ENCODE results near the gene RARG.

RARG gene

GRCh38 chr12:53223389-53224060 lies 8.5 kb downstream of the RARG start:
- no peak for DNase-seq (ENCODE audit: low read depth)

- no peak for DNase-seq (ENCODE audit: low read depth)
These were observed 9.2 kb downstream of the RARG start for GRCh38 chr12:53222806-53223261.

GRCh38 chr12:53222170-53222721 lies 9.8 kb downstream of the RARG start:
- no peak for DNase-seq (ENCODE audit: low read depth)

- peak; percentile 37 for DNase-seq (ENCODE audit: low read depth)
These were observed 10.6 kb downstream of the RARG start for GRCh38 chr12:53221203-53222080.

- DNase-seq (ENCODE audit: low read depth) = peak; percentile 74
These were observed 11.3 kb downstream of the RARG start for GRCh38 chr12:53220694-53221202.

- peak; percentile 63 for DNase-seq (ENCODE audit: low read depth)
These were observed 11.9 kb downstream of the RARG start for GRCh38 chr12:53219956-53220693.

GRCh38 chr12:53219292-53219955 lies 12.6 kb downstream of the RARG start:
- peak; percentile 64 for DNase-seq (ENCODE audit: low read depth)

GRCh38 chr12:53218551-53219291 lies 13.3 kb downstream of the RARG start:
- DNase-seq (ENCODE audit: low read depth) = no peak

GRCh38 chr12:53217931-53218307 lies 14.1 kb downstream of the RARG start:
- no peak for DNase-seq (ENCODE audit: low read depth)

GRCh38 chr12:53217051-53217930 lies 14.7 kb downstream of the RARG start:
- no peak for DNase-seq (ENCODE audit: low read depth)

GRCh38 chr12:53215497-53215896 lies 16.5 kb downstream of the RARG start:
- DNase-seq (ENCODE audit: low read depth) = no peak

GRCh38 chr12:53214687-53215455 lies 17.1 kb downstream of the RARG start:
- no peak for DNase-seq (ENCODE audit: low read depth)

- no peak for DNase-seq (ENCODE audit: low read depth)
These were observed 17.8 kb downstream of the RARG start for GRCh38 chr12:53214221-53214620.

GRCh38 chr12:53213348-53213747 lies 18.7 kb downstream of the RARG start:
- peak; percentile 74 for DNase-seq (ENCODE audit: low read depth)

GRCh38 chr12:53212931-53213330 lies 19.1 kb downstream of the RARG start:
- DNase-seq (ENCODE audit: low read depth) = no peak

- no peak for DNase-seq (ENCODE audit: low read depth)
These were observed 20.3 kb downstream of the RARG start for GRCh38 chr12:53211476-53212381.

GRCh38 chr12:53210843-53211242 lies 21.2 kb downstream of the RARG start:
- no peak for DNase-seq (ENCODE audit: low read depth)
